ENCODE results near the gene ING3. TPM values are rescaled to one million over a fixed set of nuclear protein-coding genes. Genes with fewer than 3 reads are reported as not detected.

The ING3 gene
- polyA plus RNA-seq, 1 donor from 2014 or later, result 19.7 TPM

DNA sequence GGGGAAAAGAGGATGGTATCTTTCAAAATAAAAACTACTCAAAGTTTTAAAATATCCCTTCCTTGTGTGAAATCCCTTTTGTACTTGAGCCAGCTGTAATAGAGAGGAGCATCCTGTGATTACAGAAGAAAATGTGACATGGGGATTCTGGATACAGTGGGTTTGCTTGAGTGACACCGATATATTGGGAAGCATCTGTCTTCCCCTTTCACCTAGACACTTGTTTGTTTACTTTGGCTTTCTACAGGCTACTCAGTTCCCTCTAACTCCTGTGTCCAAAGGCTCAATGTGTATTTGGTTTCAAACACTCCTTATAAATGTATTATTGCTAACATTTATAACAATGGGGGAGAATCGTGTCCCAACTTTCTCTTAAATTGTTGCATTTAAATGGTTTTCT, 62.3 kb downstream of the ING3 start:
- H3K9me2 ChIP-seq (ENCODE audit: insufficient read depth, low read length), result no peaks in the 10 kb centered on the region
- H3K4me3 ChIP-seq (ENCODE audit: low read length), result no peak overlapping the region
- no peaks in the 10 kb centered on the region for H3K36me3 ChIP-seq (ENCODE audit: insufficient read depth, low read length)
- no peaks in the 10 kb centered on the region for H3K79me2 ChIP-seq (replicated peaks; ENCODE audit: insufficient read depth, low read length)
- no peaks in the 10 kb centered on the region for H3F3A ChIP-seq (ENCODE audit: insufficient read depth, low read length, poor library complexity, severe bottlenecking)
- no peaks in the 10 kb centered on the region for H3K9me3 ChIP-seq (ENCODE audit: low read length)
- no peak overlapping the region for H3K27ac ChIP-seq (ENCODE audit: low read length)
- H3K27me3 ChIP-seq (ENCODE audit: insufficient read depth, low read depth, low read length), result no peaks in the 10 kb centered on the region
- H3K9ac ChIP-seq (ENCODE audit: low read length), result no peak overlapping the region
- no peak overlapping the region for H3K4me2 ChIP-seq (ENCODE audit: low read length)
- TF ChIP-seq MXI1 (conservative IDR thresholded peaks at IDR 0.05; ENCODE audit: poor library complexity, severe bottlenecking) (no peak), EZH2 (IDR thresholded peaks at IDR 0.05; ENCODE audit: borderline replicate concordance, insufficient read depth, low read length, poor library complexity, severe bottlenecking) (no peak), EP300 (conservative IDR thresholded peaks at IDR 0.05; ENCODE audit: poor library complexity, severe bottlenecking) (no peak), POLR2AphosphoS5 (IDR thresholded peaks at IDR 0.05) (no peak), RAD21 (conservative IDR thresholded peaks at IDR 0.05) (no peak), SMC3 (conservative IDR thresholded peaks at IDR 0.05; ENCODE audit: poor library complexity) (no peak), TAF1 (IDR thresholded peaks at IDR 0.05; ENCODE audit: low read depth) (no peak)
- TF ChIP-seq, protein P1, sequence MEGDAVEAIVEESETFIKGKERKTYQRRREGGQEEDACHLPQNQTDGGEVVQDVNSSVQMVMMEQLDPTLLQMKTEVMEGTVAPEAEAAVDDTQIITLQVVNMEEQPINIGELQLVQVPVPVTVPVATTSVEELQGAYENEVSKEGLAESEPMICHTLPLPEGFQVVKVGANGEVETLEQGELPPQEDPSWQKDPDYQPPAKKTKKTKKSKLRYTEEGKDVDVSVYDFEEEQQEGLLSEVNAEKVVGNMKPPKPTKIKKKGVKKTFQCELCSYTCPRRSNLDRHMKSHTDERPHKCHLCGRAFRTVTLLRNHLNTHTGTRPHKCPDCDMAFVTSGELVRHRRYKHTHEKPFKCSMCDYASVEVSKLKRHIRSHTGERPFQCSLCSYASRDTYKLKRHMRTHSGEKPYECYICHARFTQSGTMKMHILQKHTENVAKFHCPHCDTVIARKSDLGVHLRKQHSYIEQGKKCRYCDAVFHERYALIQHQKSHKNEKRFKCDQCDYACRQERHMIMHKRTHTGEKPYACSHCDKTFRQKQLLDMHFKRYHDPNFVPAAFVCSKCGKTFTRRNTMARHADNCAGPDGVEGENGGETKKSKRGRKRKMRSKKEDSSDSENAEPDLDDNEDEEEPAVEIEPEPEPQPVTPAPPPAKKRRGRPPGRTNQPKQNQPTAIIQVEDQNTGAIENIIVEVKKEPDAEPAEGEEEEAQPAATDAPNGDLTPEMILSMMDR (IDR thresholded peaks at IDR 0.05; ENCODE audit: poor library complexity, severe bottlenecking), result no peak
- TF ChIP-seq, protein P2, sequence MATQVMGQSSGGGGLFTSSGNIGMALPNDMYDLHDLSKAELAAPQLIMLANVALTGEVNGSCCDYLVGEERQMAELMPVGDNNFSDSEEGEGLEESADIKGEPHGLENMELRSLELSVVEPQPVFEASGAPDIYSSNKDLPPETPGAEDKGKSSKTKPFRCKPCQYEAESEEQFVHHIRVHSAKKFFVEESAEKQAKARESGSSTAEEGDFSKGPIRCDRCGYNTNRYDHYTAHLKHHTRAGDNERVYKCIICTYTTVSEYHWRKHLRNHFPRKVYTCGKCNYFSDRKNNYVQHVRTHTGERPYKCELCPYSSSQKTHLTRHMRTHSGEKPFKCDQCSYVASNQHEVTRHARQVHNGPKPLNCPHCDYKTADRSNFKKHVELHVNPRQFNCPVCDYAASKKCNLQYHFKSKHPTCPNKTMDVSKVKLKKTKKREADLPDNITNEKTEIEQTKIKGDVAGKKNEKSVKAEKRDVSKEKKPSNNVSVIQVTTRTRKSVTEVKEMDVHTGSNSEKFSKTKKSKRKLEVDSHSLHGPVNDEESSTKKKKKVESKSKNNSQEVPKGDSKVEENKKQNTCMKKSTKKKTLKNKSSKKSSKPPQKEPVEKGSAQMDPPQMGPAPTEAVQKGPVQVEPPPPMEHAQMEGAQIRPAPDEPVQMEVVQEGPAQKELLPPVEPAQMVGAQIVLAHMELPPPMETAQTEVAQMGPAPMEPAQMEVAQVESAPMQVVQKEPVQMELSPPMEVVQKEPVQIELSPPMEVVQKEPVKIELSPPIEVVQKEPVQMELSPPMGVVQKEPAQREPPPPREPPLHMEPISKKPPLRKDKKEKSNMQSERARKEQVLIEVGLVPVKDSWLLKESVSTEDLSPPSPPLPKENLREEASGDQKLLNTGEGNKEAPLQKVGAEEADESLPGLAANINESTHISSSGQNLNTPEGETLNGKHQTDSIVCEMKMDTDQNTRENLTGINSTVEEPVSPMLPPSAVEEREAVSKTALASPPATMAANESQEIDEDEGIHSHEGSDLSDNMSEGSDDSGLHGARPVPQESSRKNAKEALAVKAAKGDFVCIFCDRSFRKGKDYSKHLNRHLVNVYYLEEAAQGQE (IDR thresholded peaks at IDR 0.05; ENCODE audit: borderline replicate concordance), result no peak
- no peak overlapping the region for H2AFZ ChIP-seq (ENCODE audit: low read depth, low read length)
- H4K20me1 ChIP-seq (ENCODE audit: insufficient read depth), result no peaks in the 10 kb centered on the region

DNA sequence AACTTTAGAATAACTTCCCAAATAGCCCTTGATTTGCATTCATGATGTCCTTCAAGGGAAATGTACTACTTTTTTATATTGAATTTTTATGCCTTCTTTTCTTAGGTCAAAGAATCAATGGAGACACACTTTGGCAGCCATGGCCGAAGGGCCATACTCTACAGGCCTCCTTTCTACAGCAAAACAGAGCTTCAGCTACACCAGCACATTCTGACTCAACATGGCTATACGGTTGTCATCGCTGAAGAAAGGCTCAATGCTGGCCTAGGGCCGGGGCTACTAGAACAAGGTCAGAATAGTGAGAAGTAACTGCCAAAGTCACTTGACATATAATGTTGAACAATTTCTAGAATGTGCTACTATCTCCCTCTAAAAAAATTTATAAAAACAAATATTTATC, 65.0 kb downstream of the ING3 start:
- TF ChIP-seq, protein P1 (IDR thresholded peaks at IDR 0.05; ENCODE audit: poor library complexity, severe bottlenecking), result no peak
- TF ChIP-seq POLR2AphosphoS5 (IDR thresholded peaks at IDR 0.05) (no peak), SMC3 (conservative IDR thresholded peaks at IDR 0.05; ENCODE audit: poor library complexity) (no peak), RAD21 (conservative IDR thresholded peaks at IDR 0.05) (no peak), EP300 (conservative IDR thresholded peaks at IDR 0.05; ENCODE audit: poor library complexity, severe bottlenecking) (no peak)
- Histone ChIP-seq H3K27me3 (ENCODE audit: insufficient read depth, low read depth, low read length) (no peaks in the 10 kb centered on the region), H2AFZ (ENCODE audit: low read depth, low read length) (no peak overlapping the region), H3K79me2 (replicated peaks; ENCODE audit: insufficient read depth, low read length) (no peaks in the 10 kb centered on the region), H3K4me2 (ENCODE audit: low read length) (no peak overlapping the region), H3K27ac (ENCODE audit: low read length) (no peak overlapping the region), H3F3A (ENCODE audit: insufficient read depth, low read length, poor library complexity, severe bottlenecking) (no peaks in the 10 kb centered on the region), H3K9me3 (ENCODE audit: low read length) (no peaks in the 10 kb centered on the region), H3K9me2 (ENCODE audit: insufficient read depth, low read length) (no peaks in the 10 kb centered on the region), H4K20me1 (ENCODE audit: insufficient read depth) (no peaks in the 10 kb centered on the region), H3K36me3 (ENCODE audit: insufficient read depth, low read length) (no peaks in the 10 kb centered on the region), H3K9ac (ENCODE audit: low read length) (no peak overlapping the region), H3K4me3 (ENCODE audit: low read length) (no peak overlapping the region)

Data from neural cell (in vitro differentiated cells).